Smooth muscle cell (in vitro differentiated cells): ENCODE measurements around the gene SCIN. TPM values are rescaled to one million over a fixed set of nuclear protein-coding genes. Genes with fewer than 3 reads are reported as not detected.

Source experiments
- DNase-seq: peaks from one replicate; lab custom pipeline; 2025; ENCODE audit not compliant: unreplicated experiment; lab: John Stamatoyannopoulos, UW
- H2AFZ ChIP-seq: fragments of 200-600 bp; sonication (generic); 2 replicates; pipeline ENCODE4 v1.6.0; 2016; ENCODE audit warnings: antibody characterized with exemption, low read depth, mild to moderate bottlenecking
- H3F3A ChIP-seq: fragments of 200-600 bp; sonication (generic); 2 replicates; pipeline ENCODE4 v1.6.0; 2017; ENCODE audit warnings: antibody characterized with exemption, low read depth
- H3K27ac ChIP-seq: fragments of 200-600 bp; sonication (generic); 2 replicates; pipeline ENCODE4 v1.5.1; 2016; ENCODE audit warnings: low read depth, mild to moderate bottlenecking
- H3K27me3 ChIP-seq: fragments of 200-600 bp; sonication (generic); 2 replicates; pipeline ENCODE4 v1.6.1; 2016; ENCODE audit warnings: low read depth, mild to moderate bottlenecking
- H3K36me3 ChIP-seq: fragments of 200-600 bp; sonication (generic); 2 replicates; pipeline ENCODE4 v1.5.1; 2016; ENCODE audit warnings: low read depth
- H3K4me1 ChIP-seq: fragments of 200-600 bp; sonication (generic); 2 replicates; pipeline ENCODE4 v1.5.1; 2016; ENCODE audit warnings: low read depth
- H3K4me2 ChIP-seq: fragments of 200-600 bp; sonication (generic); 2 replicates; pipeline ENCODE4 v1.6.0; 2016; ENCODE audit warnings: mild to moderate bottlenecking
- H3K4me3 ChIP-seq: fragments of 200-600 bp; sonication (generic); 2 replicates; pipeline ENCODE4 v1.5.1; 2016; ENCODE audit warnings: mild to moderate bottlenecking
- H3K79me2 ChIP-seq: fragments of 200-600 bp; sonication (generic); 2 replicates; pipeline ENCODE4 v1.6.0; 2016; ENCODE audit warnings: low read depth, mild to moderate bottlenecking
- H3K9ac ChIP-seq: fragments of 200-600 bp; sonication (generic); 2 replicates; pipeline ENCODE4 v1.6.0; 2016; ENCODE audit warnings: low read depth
- H3K9me3 ChIP-seq: fragments of 200-600 bp; sonication (generic); replicated peaks from 2 replicates; pipeline ENCODE4 v1.5.1; 2016; ENCODE audit warnings: low read depth
- H4K20me1 ChIP-seq: fragments of 200-600 bp; sonication (generic); 2 replicates; pipeline ENCODE4 v1.6.0; 2016; ENCODE audit warnings: low read depth
- WGBS: methylation state at CpG from one replicate; pipeline ENCODE4 v1.1.7; 2016; ENCODE audit warnings: low lambda C conversion rate; 5-methylcytosine and 5-hydroxymethylcytosine counted together
- polyA plus RNA-seq: library from polyadenylated mRNA; unstranded; fragments of >200 nt; fragmentation: Nextera tagmentation; extraction: Ambion mirVana; gene quantifications from 2 replicates; pipeline ENCODE4 v1.2.1, GENCODE V29; 2016
- total RNA-seq: library from RNA; depleted of rRNA; stranded (reverse); fragments of >200 nt; gene quantifications from 2 replicates; pipeline ENCODE4 v1.2.3, GENCODE V29; 2014
- TF ChIP-seq, protein P1 (sequence below): fragments of 200-600 bp; sonication (generic); IDR thresholded peaks from 2 replicates; pipeline ENCODE4 v1.5.1; 2017; ENCODE audit warnings: borderline replicate concordance, mild to moderate bottlenecking, antibody characterized with exemption; ENCODE audit not compliant: insufficient read depth, poor library complexity, severe bottlenecking

The SCIN gene
- total and polyA plus RNA-seq, 2 experiments from 2014 or later: 0.31 TPM

DNA sequence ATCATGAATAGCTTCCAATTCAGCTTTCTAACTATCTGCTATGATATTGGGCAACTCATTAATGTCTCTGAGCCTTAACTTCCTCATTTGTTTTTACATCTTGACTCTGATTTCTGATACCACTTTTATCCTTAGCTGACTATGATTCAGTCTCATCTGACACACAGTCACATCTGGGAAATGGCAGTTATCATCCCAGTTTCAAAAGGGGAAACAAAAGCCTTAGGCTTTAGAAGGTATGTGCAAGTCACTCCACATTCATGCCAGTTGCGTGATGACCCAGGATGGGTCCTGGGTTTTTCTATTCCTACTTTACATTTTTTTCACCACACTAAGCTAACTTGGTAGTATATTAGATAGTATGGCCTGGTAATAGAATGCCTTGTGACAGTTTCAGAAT, 12.7 kb downstream of the SCIN start:
- Histone ChIP-seq H3K9me3 (no peaks in the 10 kb centered on the region), H3K79me2 (no peaks in the 10 kb centered on the region), H3K27me3 (no peaks in the 10 kb centered on the region), H3K4me2 (no peak overlapping the region), H2AFZ (no peak overlapping the region), H4K20me1 (no peaks in the 10 kb centered on the region), H3K4me1 (no peaks in the 10 kb centered on the region), H3K9ac (no peak overlapping the region), H3K27ac (peak overlapping the region; percentile 57), H3K36me3 (no peaks in the 10 kb centered on the region), H3K4me3 (no peak overlapping the region), H3F3A (no peaks in the 10 kb centered on the region)
- no peak for DNase-seq
- TF ChIP-seq, protein P1, sequence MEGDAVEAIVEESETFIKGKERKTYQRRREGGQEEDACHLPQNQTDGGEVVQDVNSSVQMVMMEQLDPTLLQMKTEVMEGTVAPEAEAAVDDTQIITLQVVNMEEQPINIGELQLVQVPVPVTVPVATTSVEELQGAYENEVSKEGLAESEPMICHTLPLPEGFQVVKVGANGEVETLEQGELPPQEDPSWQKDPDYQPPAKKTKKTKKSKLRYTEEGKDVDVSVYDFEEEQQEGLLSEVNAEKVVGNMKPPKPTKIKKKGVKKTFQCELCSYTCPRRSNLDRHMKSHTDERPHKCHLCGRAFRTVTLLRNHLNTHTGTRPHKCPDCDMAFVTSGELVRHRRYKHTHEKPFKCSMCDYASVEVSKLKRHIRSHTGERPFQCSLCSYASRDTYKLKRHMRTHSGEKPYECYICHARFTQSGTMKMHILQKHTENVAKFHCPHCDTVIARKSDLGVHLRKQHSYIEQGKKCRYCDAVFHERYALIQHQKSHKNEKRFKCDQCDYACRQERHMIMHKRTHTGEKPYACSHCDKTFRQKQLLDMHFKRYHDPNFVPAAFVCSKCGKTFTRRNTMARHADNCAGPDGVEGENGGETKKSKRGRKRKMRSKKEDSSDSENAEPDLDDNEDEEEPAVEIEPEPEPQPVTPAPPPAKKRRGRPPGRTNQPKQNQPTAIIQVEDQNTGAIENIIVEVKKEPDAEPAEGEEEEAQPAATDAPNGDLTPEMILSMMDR: no peak
- WGBS: 35% methylated on average over 1 of the region's 1 CpG

DNA sequence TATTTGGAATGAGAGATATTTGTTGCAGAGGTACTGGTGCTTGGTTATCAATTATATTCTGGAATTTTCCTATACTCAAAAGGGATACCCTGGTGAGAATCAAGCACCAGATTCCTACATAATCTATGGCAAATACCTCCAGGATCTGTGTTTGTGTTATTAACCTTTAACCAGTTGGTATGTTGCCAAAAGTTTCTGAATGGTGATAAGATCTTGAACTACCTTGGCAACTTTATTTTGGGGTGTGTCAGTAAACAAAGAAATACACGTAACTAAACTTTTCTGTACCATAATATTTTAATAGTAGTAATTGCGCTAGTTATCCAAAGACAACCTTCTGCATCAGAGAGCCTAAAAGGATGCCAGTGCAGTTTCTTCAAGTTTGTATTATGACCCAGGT, 13.4 kb downstream of the SCIN start:
- no peak overlapping the region for H3K9ac ChIP-seq
- H3K4me2 ChIP-seq: no peak overlapping the region
- H3K27ac ChIP-seq: peak overlapping the region; percentile 57
- no peaks in the 10 kb centered on the region for H4K20me1 ChIP-seq
- H2AFZ ChIP-seq: no peak overlapping the region
- no peak for DNase-seq
- H3K4me1 ChIP-seq: no peaks in the 10 kb centered on the region
- no peaks in the 10 kb centered on the region for H3K36me3 ChIP-seq
- 88% methylated on average over 2 of the region's 2 CpGs for WGBS
- H3F3A ChIP-seq: no peaks in the 10 kb centered on the region
- TF ChIP-seq, protein P1: no peak
- H3K27me3 ChIP-seq: no peaks in the 10 kb centered on the region
- no peak overlapping the region for H3K4me3 ChIP-seq
- H3K79me2 ChIP-seq: no peaks in the 10 kb centered on the region
- no peaks in the 10 kb centered on the region for H3K9me3 ChIP-seq

DNA sequence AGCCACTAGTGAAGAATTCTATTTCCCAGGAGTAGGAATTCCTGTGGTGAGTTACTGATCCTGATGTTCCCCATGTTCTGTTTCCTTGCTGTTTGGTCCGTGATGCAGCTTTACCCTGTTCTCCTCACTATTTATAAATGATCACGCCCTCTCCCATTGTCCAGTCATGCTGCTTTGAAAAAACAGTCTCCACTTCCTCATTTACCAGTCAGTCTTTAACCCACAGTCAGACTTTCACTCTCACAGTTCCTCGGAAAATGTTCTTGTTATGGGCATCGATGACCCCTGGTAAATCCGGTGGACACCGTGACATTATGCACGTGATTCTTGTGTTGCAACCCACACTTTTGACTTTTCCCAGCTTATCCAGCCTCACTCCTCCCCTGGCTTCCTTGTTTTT, 14.4 kb downstream of the SCIN start:
- Histone ChIP-seq H3K4me3 (no peak overlapping the region), H3K4me2 (no peak overlapping the region), H3K4me1 (no peaks in the 10 kb centered on the region), H3K27me3 (no peaks in the 10 kb centered on the region), H3F3A (no peaks in the 10 kb centered on the region), H3K79me2 (no peaks in the 10 kb centered on the region), H3K27ac (peak overlapping the region; percentile 48), H3K9ac (no peak overlapping the region), H3K36me3 (no peaks in the 10 kb centered on the region), H4K20me1 (no peaks in the 10 kb centered on the region), H2AFZ (no peak overlapping the region), H3K9me3 (no peaks in the 10 kb centered on the region)
- no peak for DNase-seq
- TF ChIP-seq, protein P1: no peak
- WGBS: 81% methylated on average over 7 of the region's 7 CpGs

DNA sequence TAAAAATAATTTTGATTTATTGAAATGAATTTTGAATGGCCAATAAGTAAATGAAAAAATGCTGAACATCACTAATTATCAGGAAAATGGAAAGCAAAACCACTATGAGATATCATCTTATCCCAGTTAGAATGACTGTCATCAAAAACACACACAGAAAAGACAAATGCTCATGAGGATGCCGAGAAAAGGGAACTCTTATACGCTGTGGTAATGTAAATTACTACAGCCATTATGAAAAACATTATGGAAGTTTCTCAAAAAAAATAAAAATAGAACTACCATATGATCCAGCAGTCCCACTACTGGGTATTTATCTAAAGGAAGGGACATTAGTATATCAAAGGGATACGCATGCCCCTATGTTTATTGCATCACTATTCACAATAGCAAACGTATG, 15.8 kb downstream of the SCIN start:
- H3K79me2 ChIP-seq: no peaks in the 10 kb centered on the region
- H3F3A ChIP-seq: no peaks in the 10 kb centered on the region
- H3K36me3 ChIP-seq: no peaks in the 10 kb centered on the region
- no peak for DNase-seq
- no peaks in the 10 kb centered on the region for H4K20me1 ChIP-seq
- H3K27me3 ChIP-seq: no peaks in the 10 kb centered on the region
- H3K4me3 ChIP-seq: no peak overlapping the region
- TF ChIP-seq, protein P1: no peak
- H3K4me1 ChIP-seq: no peaks in the 10 kb centered on the region
- H3K9me3 ChIP-seq: no peaks in the 10 kb centered on the region
- H3K4me2 ChIP-seq: no peak overlapping the region
- H3K27ac ChIP-seq: no peak overlapping the region
- WGBS: 95% methylated on average over 4 of the region's 4 CpGs
- H2AFZ ChIP-seq: no peak overlapping the region
- no peak overlapping the region for H3K9ac ChIP-seq
